Activated naive CD8-positive, alpha-beta T cell treated with anti-CD3 and anti-CD28 coated beads, Interleukin-2, amount 10 ng/mL, durations not matched to agents 7 days and 5 days (primary cell): ENCODE results near the gene KRT8. TPM values are rescaled to one million over a fixed set of nuclear protein-coding genes. Genes with fewer than 3 reads are reported as not detected.

ENCODE experiments used
- ATAC-seq: fragments of 150-1000 bp; cut with Tn5 transposase; one replicate; pipeline ENCODE4 v1.10.0; 2021; ENCODE audit warnings: low read depth, moderate library complexity
- POLR2A ChIA-PET: fragments of 350-600 bp; sonication (Branson Sonifier 250); formaldehyde crosslinking; loops from one replicate; lab custom pipeline; 2021; ENCODE audit warnings: antibody characterized with exemption; lab: Charles Lee
- DNase-seq: peaks from one replicate; pipeline ENCODE4 v3.0.0; 2021
- H3K27ac Mint-ChIP-seq: one replicate; pipeline ENCODE4 v1.8.0; 2022; ENCODE audit warnings: mild to moderate bottlenecking, mixed read lengths
- H3K27me3 Mint-ChIP-seq: one replicate; pipeline ENCODE4 v1.8.0; 2022; ENCODE audit warnings: mild to moderate bottlenecking, moderate library complexity, mixed read lengths
- H3K36me3 Mint-ChIP-seq: one replicate; pipeline ENCODE4 v1.8.0; 2021; ENCODE audit warnings: mild to moderate bottlenecking, mixed read lengths
- H3K4me1 Mint-ChIP-seq: one replicate; pipeline ENCODE4 v1.8.0; 2021; ENCODE audit warnings: mixed read lengths
- H3K4me3 Mint-ChIP-seq: one replicate; pipeline ENCODE4 v1.8.0; 2022; ENCODE audit warnings: mild to moderate bottlenecking, moderate library complexity, mixed read lengths
- H3K9me3 Mint-ChIP-seq: one replicate; pipeline ENCODE4 v1.8.0; 2021; ENCODE audit warnings: mixed read lengths
- total RNA-seq, 2 experiments: library from RNA; stranded (reverse); gene quantifications; one replicate each; pipeline ENCODE4 v1.2.3, GENCODE V29; 2021

Gene KRT8
- total RNA-seq, 2 experiments from 2014 or later = 0.20 TPM; not detected in 1

DNA sequence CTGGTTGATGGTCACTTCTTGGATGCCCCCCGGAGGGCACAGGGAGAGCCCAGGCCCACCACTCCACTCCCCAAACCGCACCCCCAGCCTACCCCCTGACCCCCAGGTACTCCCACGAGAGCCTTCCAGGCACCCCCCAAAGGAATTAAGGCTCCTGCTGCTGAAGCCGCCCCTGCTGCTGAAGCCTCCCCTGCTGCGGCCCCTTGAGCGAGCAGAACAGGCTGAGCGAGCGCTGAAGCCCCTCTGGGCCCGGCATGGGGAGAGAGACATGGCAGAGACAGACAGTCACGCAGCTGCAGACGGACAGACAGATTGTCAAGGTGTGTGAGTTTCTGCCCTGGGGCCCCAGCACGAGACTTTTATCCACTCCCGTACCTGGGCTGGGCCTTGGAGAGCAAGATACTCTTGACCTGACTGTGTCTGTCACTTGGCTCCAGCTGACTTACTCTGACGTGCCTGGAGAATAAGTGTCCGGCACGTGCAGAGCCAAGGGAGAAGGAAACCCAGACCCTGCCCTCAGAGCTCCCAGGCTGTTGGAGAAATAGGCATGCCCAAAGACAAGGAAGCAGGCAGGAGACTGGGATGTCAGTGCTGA is 56.1 kb downstream of the KRT8 start, which contains the start of gene KRT78:
Gene KRT78, minus strand, starts transcription at position 334 of the 595 bp plus-strand sequence. Its CDS starts 64 bp downstream, at position 270.
- Mint-ChIP-seq H3K9me3 (no peaks in the 10 kb centered on the region), H3K4me1 (no peaks in the 10 kb centered on the region), H3K27me3 (peaks cover 15% of the 10 kb centered on the region), H3K27ac (peak within 1 kb of the TSS; percentile 6), H3K36me3 (no peaks in the 10 kb centered on the region), H3K4me3 (no peak within 1 kb of the TSS)
- DNase-seq = no peak
- no peak for ATAC-seq
- POLR2A ChIA-PET = no interaction called here

DNA sequence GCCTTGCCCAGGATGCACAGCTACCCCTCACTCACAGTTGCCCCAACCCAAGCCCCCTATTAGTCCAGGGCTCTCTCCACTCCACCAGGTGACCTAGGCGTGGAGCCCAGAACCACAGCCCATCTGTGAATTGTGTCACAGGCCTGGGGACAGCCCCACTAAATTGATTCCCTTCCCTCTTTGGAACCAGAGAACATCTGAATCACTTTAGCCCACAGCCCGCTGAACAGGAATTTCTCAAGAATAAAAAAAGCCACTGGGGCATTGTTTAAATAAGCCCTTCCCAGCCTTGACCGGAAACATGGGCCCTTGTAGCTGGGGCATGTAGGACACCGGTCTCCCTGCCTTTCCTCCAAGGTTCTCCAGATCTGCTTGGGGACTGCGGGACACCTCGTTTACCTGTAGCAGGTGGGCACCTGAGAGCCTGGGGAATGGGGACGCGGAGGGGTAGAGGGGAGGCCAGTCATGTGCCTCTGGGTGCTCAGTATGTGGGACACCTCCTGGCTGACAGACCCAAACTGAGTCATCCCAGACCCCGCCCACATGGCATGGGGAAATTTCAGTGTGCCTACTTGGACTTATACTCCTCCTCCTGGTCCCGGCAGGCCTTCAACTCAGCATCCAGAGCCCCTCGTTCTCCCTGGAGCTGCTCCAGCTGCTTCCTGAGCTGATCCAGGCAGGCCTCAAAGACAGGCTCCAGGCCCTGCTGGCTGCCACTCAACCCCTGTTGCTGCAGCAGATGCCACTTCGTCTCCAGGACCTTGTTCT is 57.4 kb downstream of the KRT8 start:
- Mint-ChIP-seq H3K27me3 (peaks cover 14% of the 10 kb centered on the region), H3K4me3 (no peak overlapping the region), H3K9me3 (no peaks in the 10 kb centered on the region), H3K4me1 (peaks cover 2% of the 10 kb centered on the region), H3K36me3 (no peaks in the 10 kb centered on the region), H3K27ac (no peak overlapping the region)
- POLR2A ChIA-PET = no interaction called here
- ATAC-seq = no peak
- no peak for DNase-seq

Other genes with a start within 250 kb of the KRT8 start
- not detected for gene KRT1, start 224.7 kb downstream of the KRT8 start, total RNA-seq
- gene KRT77, start 201.6 kb downstream of the KRT8 start, total RNA-seq = not detected
- gene KRT76, start 127.7 kb downstream of the KRT8 start, total RNA-seq = not detected
- gene KRT3, start 109.0 kb downstream of the KRT8 start, total RNA-seq = not detected
- not detected for gene KRT4, start 91.0 kb downstream of the KRT8 start, total RNA-seq
- gene KRT79, start 70.8 kb downstream of the KRT8 start, total RNA-seq = not detected
- not detected for gene KRT78, start 56.1 kb downstream of the KRT8 start, total RNA-seq
- 1 to 10 TPM; 2.4 to 2.8 TPM for gene KRT18, start 44.0 kb upstream of the KRT8 start, total RNA-seq
- 100 to 1,000 TPM; 439 to 448 TPM for gene EIF4B, start 101.4 kb upstream of the KRT8 start, total RNA-seq
- gene TNS2, start 145.0 kb upstream of the KRT8 start, total RNA-seq = 1 to 10 TPM; 1.9 to 3.0 TPM
- gene SPRYD3, start 174.3 kb upstream of the KRT8 start, total RNA-seq = 10 to 100 TPM; 34.4 to 37.8 TPM
- gene IGFBP6, start 192.6 kb upstream of the KRT8 start, total RNA-seq = 1 to 10 TPM; 2.0 to 2.3 TPM
- 10 to 100 TPM in 1 of 2 experiments, 1 to 10 TPM in 1; 9.8 to 10.4 TPM for gene SOAT2, start 198.4 kb upstream of the KRT8 start, total RNA-seq